ENCODE measurements around the gene C16orf89.
"Not testable (repeated sequence)": the region's sequence is repeated elsewhere in the genome, so short reads cannot be mapped to it uniquely, and the experiment has no call there.

The C16orf89 gene

DNA sequence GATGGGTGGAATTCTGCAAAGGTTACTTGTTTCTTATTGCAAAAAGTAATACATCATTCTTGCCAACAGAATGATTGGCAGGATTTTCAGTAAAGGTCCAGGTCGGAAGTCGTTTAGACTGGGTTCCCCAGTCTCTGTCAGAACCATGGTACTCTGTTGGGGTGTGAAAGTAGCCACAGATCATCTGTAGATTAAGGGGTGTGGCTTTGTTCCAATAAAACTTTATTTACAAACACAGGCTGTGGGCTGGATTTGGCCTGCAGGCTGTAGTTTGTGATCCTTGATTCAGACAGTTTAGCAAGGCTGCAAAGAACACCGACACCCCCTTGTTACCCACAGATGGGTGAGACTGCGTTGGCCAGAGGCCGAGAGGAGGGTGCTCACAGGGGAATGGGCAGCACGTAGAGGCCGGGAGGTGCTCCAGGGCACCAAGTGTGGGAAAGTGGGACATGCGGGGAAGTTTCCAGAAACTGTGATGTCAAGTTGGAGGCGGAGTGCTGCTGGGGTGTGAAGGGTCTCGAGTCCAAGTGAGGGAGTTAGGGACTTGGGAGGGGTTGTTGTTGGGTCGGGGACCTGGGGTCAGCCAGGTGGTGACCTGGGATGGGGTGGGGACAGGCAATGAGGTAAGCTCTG, 18.5 kb upstream of the C16orf89 start:
- DNase-seq = not testable (repeated sequence)

DNA sequence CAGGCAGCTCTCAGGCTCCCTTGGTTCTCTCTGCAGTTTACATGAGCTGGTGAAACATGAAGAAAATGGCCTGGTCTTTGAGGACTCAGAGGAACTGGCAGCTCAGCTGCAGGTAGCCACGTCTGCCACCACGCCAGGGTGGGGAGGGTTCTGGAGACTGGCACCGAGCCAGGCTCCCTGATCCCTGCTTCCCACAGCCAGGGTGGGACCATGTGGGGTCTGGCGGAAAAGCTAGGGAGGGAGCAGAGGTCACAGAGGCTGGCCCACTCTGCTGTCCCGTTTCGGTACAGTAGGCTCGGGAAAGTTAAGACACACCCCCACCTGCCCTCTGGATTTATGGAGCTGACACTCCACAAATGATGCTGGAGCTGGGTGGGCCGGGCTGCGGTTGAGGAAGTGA, 17.9 kb upstream of the C16orf89 start:
- not testable (repeated sequence) for DNase-seq

DNA sequence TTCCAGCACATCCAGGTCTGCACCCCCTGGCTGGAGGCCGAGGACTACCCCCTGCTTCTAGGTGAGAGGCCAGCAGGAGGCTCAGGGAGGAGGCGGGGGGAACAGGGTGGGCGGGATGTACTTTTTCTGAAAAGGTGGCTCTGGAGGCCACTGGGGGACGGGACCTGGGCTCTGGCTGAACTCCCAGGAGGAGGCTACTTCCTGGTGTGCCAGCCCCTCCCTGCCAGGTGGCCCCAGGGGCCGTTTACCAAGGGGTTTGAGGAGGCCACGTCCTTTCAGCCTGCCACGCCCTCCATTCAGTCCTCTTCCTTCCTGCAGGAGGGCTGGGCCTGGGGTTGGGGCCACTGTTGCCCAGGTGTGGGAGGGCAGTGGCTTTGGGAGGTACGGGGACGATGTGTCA, 15.2 kb upstream of the C16orf89 start:
- DNase-seq = not testable (repeated sequence)

DNA sequence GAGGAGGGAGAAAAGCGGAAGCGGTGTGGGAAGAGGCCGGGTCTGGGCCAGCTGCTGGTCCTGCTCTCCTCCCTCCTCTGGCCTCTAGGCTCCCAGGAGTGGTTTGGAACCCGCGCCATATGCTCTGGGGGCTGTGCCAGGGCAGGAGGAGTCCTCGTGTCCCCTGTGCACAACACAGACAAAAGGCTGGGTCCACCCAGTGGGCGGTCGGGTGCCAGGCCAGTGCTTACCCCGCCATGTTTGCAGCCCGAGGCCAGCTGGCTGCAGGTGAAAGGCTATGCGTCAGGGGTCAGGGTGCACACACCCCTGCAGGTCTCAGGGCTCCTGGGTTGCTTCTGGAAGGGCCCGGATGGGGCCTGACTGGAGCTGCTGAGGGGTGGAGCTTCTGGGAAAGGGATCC, 14.7 kb upstream of the C16orf89 start:
- DNase-seq = not testable (repeated sequence)

DNA sequence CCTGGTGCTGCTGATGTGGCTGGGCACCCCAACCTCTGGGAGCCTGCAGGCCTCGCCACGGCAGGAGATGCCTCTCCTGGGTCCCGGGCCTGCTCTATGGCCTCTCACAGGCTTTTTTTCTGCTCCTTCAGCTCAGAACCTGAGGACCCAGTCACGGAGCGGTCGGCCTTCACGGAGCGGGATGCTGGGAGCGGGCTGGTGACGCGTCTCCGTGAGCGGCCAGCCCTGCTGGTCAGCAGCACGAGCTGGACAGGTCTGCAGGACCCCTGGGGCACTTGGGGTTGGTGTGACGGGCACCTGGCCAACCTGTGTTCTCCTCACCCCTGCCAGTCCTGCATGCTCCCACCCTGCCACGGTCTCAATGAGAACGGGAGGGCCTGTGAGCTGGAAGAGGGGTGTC, 12.9 kb upstream of the C16orf89 start:
- DNase-seq = no peak

DNA sequence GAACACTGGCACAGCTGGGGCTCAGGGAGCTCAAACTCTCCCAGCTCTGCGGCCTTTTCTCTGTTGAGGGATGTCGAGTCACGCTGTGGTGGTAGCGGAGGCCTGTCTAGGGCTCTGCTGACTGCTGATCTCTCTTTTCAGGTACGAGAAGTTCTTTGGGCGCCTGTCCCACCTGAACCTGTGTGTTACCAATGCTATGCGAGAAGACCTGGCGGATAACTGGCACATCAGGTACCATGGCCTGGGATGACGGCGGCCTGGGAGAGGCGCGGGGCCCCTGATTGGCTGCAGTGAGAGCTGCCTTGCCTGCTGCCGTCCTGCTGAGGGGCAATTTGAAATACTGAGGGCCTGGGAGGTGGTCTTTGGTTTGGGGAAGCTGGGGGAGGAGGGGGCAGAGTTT, 11.5 kb upstream of the C16orf89 start:
- DNase-seq = no peak

DNA sequence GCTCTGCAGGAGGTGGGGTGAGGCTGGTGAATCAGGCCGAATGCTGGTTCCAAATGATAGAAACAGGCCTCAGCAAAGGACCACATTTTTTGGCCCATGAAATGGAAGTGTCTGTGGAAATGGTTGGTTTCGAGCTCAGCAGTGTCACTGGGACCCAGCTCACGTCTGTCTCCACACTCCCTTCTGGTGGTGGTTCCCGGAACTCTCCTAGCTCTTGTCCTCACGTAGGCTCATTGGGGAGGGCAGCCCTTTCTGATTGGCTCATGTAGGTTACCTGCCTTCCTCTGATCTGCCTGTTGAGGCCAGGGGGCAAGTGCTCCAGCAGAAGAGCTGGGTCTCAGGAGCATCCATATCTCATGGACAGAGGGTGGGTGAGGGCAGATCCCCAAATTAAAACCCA, 9.9 kb upstream of the C16orf89 start:
- no peak for DNase-seq

DNA sequence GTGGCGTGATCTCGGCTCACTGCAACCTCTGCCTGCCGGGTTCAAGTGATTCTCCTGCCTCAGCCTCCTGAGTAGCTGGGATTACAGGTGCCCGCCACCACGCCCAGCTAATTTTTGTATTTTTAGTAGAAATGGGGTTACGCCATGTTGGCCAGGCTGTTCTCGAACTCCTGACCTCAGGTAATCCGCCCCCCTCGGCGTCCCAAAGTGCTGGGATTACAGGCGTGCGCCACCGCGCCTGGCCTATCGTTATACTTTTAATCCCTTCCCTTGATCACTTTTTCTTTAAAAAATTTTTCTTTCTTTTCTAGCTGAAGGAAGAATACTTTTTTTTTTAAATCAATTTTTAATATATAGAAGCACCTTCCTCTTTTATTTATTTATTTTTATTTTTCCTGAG, 8.0 kb upstream of the C16orf89 start:
- not testable (repeated sequence) for DNase-seq

DNA sequence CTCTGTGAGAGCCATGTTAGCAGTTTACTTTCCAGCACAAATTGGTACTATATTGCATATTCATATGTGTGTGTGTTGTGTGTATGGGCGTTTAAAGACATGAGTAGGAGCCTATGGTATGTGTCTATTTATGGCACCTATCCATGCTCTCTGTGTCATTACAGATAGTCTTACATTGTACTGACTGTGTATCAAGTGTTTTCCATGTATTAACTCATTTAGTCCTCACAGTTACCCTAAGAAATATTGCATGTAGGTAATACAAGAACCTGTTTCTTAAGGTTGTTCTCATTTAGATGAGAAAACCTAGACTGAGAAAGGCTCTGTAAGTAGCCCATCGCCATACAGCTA, 7.5 kb upstream of the C16orf89 start:
- DNase-seq = no peak

DNA sequence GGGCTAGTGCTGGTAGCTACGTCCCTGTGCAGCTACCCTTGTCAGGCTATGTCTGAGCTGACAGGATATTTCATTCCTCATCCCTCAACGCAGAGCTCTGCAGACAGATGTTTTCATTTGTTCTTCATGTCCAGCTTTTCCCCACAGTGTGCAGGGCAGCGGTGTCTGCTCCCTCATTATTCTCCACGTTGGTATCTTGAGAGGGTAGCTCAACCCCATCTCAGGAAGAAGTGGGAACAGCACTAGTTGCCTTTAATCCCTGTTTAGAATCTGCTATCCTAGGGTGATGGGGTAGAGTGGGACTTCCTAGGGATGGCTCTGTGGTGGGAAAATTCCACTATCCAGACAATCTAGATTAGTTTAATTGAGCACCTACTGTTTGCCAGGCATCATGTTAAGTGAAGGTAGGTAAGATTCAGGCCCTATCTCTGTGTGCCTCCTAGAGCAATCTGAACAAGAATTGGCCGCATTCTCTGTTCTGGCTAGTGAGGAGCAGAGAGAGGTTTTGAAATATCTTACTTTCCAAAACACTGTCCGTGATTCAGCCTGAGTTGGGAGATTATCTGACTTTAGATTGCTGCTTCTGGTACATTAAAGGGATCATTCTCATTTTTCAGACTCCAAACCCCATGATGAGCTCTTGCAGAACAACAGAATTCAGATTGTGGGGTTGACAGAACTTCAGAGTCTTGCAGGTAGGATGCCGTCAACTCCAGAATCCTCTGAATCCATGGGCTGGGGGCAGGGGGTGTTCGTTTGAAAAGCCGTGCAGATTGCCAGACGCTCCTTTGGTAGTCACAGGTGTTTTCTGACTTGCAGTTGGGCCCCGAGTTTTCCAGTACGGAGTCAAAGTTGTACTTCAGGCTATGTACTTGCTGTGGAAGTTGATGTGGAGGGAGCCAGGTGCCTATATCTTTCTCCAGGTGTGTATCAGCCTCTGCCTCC, 6.8 kb upstream of the C16orf89 start:
- no peak for DNase-seq

DNA sequence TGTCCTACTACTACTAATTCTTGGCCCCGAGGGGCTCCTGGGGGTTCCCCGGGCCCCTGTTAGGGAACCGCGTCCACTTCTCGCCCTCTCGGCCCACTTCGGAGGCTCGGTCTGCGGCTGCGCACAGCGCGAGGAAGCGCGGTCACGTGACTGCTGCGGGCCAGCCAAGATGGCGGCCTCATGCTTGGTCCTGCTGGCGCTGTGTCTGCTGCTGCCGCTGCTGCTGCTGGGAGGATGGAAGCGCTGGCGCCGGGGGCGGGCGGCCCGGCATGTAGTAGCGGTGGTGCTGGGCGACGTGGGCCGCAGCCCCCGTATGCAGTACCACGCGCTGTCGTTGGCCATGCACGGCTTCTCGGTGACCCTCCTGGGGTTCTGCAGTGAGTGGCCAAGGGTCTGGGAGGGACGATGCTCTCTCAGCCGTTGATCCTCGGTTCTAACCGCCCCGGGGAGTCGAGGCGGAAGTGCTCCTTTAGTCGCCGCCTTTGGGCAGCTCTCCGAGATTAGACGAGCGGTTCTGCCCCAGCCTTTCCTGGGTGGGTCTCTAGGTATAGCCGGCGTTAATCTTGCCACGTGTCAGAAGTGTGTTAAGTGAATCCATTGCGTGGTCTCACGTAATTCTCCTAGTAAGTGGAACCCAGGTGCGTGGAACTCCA, 6.1 kb upstream of the C16orf89 start, which contains the start of gene ALG1:
ALG1 (plus strand) TSS at position 163 of the 653 bp plus-strand sequence; CDS start at position 170, 7 bp downstream.
- peak; percentile 71 for DNase-seq

DNA sequence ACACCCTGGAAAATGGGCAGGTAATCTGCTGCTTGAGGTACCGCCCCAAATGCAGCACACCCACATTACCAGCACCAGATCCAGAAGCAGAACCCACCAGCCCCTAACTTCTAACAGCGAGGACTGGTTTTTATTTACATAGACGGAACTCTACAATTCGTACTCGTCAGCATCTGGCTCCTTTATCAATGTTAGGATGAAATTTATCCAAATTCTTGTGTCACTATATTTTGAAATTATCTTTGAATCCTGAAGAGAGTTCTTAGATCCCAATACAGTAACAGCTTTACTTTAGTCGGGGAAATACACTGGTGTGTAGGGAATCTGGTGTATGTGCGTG, 5.6 kb upstream of the C16orf89 start:
- DNase-seq = no peak

DNA sequence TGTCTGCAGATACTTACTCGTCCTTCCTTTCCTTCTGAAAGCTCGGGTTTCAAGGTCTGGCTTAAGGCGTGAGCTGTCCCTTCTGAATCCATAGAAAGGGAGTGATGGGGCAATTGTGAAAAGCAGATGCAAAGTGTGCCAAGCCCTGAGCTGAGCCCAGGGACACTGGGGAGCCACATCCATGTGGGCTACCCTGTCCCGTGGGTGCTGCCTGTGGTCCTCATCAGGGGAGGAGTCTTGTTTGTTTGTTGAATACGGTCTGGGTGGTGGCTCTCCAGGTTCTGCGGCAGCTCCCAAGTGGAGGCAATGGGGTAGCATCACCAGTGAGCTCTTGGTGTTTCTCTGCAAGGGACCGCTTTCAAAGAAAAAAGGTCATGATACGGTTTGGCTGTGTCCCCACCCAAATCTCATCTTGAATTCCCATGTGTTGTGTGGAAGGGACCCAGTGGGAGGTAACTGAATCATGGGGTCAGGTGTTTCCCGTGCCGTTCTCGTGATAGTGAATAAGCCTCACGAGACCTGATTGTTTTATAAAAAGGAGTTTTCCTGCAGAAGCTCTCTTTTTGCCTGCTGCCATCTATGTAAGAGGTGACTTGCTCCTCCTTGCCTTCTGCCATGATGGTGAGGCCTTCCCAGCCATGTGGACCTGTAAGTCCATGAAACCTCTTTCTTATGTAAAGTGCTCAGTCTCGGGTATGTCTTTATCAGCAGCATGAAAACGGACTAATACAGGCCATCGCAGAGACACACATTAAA, 4.9 kb upstream of the C16orf89 start:
- DNase-seq = no peak

DNA sequence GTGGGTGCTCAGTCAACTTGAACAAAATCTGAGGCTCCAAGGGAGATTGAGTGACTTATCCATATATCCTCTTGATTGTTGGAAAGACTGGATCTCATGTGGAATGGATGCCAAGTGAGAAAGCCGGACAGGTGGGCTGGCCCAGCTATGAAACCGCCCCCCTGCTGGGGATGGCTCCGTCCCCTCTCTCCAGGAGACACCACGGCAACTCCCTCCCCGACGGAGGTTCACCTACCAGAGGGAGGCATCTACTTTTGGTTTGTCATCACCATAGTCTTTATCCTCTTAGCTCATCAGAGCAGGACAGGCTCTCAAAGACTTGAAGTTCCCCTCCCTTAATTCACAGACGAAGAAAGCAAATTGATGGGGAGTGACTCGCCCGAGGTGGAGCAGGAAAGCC, 4.1 kb upstream of the C16orf89 start:
- no peak for DNase-seq

DNA sequence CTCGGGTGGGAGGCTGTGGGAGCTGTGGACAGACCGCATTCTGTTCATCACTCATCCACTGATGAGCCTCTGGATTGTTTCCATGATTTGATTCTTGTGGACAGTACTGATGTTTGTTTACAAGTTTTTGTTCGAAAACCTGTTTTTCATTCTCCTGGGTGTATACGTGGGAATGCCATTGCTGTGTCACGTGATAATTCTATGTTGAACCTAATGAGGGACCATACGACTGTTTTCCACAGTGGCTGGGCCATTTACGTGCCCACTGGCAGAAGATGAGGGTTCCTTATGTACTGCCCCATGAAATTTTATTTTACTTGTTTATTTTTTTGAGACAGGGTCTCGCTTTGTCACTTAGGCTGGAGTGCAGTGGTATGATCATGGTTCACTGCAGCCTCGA, 3.3 kb upstream of the C16orf89 start:
- DNase-seq = no peak

DNA sequence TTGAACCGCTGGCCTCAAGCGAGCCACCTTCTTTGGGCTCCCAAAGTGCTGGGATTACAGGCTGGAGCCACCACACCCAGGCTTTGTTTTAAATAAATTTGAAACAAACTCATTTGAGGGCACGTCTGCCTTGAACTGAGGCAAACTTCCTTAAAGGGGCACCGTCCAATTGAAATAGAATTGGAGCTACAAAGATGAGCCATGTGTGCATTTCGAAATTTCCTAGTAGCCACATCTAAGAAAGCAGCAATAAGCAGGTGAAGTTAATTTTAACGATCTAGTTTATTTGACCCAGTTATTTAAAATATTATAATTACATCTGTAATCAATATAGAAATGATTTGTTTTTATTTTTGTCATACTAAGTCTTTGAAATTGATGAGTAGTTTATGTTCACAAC, 755 bp upstream of the C16orf89 start:
- no peak for DNase-seq

DNA sequence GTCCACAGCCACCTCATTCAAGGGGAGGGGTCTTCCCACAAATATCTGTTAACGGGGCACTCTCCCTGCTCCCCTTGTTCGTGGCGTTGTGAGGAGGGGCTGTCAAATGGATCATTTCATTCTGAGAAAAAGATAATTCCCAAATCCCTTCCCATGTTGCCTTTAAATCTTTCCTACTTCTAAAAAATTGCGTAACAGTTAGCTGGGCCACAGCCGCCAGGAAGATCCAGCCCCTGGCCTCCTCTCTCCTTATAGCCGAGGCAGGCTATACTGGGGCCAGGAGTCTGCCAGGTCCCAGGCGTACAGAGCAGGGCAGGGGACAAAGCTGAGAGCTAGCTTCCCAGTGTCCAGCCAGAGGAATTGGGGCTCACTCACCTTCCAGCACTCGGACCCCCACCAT, 430 bp downstream of the C16orf89 start:
- no peak for DNase-seq

DNA sequence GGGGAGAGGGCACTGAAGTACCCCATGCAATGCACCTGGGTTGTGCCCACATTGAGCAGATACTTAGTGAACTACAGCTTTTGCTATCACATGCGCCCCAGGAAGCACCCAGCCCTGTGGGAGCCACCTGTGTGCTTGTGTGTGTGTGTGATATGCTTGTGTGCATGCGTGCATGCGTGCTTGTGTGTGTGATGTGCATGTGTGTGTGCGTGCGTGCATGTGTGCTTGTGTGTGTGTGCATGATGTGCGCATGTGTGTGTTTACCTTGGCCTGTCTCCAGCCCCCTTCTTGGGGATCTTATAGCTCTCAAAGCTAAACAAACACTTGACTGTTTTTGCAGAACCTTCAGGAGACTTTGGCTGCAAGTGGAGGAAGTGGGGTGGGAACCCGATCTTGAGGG, 841 bp downstream of the C16orf89 start:
- peak; percentile 22 for DNase-seq

DNA sequence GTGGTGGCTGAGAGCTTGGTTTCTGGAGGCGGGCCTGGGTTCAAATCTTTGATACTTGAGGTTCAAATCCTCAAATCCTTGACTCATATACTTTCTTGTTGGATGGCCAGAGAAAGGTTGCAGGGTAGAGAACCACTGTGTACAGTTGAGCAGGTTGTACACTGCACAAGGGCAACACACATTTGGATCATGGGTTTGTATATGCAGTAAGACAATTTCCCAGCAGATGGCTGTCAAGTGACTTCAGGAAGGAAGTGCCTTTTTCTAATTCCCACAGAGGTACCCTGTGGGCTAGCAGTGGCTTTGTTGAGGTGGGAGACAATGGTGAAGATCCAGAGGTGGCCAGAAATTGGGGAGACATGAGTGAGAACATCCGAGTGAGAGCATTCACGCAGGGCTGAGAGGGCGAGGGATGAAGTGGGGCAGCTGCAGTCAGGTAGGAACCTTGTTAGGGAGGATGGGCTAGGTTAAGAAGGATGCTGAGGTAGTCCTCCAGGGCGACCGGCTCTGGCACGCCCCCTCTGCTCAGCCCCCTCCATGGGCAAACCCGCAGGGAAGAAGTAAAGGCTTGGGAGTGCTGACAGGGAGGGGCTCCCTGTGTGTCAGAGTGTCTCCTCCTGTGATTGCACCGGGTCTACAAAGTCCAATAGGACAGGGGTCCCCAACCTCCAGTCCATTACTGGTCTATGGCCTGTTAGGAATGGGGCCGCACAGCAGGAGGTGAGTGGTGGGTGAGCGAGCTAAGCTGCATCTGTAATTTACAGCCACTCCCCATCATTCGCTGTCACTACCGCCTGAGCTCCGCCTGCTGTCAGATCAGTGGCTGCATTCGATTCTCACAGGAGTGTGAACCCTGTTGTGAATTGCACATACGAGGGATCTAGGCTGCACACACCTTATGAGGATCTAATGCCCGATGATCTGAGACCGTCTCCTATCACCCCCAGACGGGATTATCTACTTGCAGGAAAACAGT, 2.7 kb downstream of the C16orf89 start:
- no peak for DNase-seq

DNA sequence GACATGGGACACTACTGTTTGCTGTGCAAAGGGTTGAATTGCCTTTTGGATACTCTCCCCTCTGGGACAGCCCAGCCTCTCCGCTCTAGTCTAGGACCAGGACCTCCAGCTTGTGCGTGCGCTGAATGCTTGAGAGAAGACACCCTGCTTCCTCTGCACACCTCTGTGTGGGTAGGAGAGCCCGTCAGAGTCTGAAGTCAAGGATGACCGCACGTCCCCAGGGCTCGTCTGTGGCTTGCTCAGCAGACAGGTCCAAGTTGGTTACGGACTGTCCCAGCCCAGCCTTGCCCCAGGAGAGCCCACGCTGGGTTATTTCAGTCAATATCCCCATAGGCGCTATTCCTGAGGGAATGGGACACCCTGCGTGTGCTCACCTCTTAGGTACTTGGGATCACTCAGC, 3.7 kb downstream of the C16orf89 start:
- DNase-seq = no peak

DNA sequence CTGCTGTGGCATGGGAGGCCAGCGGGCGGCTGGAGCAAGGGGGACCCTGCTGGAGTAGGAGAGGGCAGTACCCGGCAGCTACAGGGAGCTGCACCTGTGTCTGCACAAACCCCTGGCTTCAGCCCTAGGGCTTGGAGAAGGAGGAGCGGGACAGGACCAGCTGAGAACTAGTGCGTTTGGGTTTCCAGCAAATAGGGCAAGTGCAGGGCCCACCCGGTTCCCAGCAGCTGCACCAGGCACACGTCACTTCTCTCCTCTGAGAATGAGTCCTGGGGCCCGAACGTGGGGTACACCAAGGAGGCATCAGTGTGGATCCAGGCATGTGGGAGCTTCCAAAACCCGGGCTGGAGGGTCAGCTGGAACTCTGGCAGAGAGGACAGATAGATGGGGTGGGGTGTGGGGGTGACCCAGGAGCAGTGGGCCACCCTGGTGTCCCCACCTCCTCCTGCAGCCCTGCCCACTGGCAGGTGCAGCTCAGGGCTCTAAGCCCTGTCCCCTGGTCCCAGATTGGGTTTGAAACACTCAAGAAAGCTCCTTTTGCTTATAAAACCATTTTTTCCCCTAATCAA, 5.6 kb downstream of the C16orf89 start:
- DNase-seq = no peak

Measured in NCI-H1105 treated with DMSO at 0.1 percent for 48 hours (cell line).